SK-N-SH (cell line): ENCODE results near the gene C5orf58.

Experiments used
- CHD2 ChIP-seq: fragments of 150-350 bp; IDR thresholded peaks from 2 replicates; pipeline ENCODE4 v1.6.1; 2018; ENCODE audit warnings: low read length; ENCODE audit not compliant: partially characterized antibody
- CTCF ChIP-seq: fragments of 200-600 bp; sonication (generic); IDR thresholded peaks from 2 replicates; pipeline ENCODE4 v1.6.1; 2017; ENCODE audit warnings: antibody characterized with exemption, mild to moderate bottlenecking, moderate library complexity
- FOXM1 ChIP-seq: IDR thresholded peaks from 2 replicates; pipeline ENCODE4 v1.4.0; 2012; ENCODE audit warnings: low read depth, mild to moderate bottlenecking
- JUND ChIP-seq: IDR thresholded peaks from 2 replicates; pipeline ENCODE4 v1.4.0; 2012
- POLR2AphosphoS5 ChIP-seq: IDR thresholded peaks from 2 replicates; pipeline ENCODE4 v1.6.1; 2012; ENCODE audit warnings: low read depth, low read length
- RFX5 ChIP-seq: IDR thresholded peaks from 2 replicates; pipeline ENCODE4 v1.6.1; 2012; ENCODE audit warnings: mild to moderate bottlenecking, improper control_type of control experiment, low read length
- USF2 ChIP-seq: fragments of 150-350 bp; IDR thresholded peaks from 2 replicates; pipeline ENCODE4 v1.6.1; 2017; ENCODE audit warnings: antibody characterized with exemption, low read length, low read depth, borderline replicate concordance
- TF ChIP-seq, protein P1 (sequence below): IDR thresholded peaks from 2 replicates; pipeline ENCODE4; 2012

GRCh38 chr5:170223906-170224305 is 8.9 kb upstream of the C5orf58 start:
- TF ChIP-seq FOXM1 (no peak), CTCF (no peak), JUND (no peak), RFX5 (no peak), USF2 (no peak), CHD2 (no peak), POLR2AphosphoS5 (no peak)
- TF ChIP-seq, protein P1, sequence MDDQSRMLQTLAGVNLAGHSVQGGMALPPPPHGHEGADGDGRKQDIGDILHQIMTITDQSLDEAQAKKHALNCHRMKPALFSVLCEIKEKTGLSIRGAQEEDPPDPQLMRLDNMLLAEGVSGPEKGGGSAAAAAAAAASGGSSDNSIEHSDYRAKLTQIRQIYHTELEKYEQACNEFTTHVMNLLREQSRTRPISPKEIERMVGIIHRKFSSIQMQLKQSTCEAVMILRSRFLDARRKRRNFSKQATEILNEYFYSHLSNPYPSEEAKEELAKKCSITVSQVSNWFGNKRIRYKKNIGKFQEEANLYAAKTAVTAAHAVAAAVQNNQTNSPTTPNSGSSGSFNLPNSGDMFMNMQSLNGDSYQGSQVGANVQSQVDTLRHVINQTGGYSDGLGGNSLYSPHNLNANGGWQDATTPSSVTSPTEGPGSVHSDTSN, result no peak
